Liver (tissue), 3 donors: ENCODE results near the gene AHI1.

Source experiments
- ATF3 ChIP-seq: IDR thresholded peaks from 2 replicates; pipeline ENCODE4 v1.6.1; 2016; ENCODE audit warnings: antibody characterized with exemption
- CTCF ChIP-seq: fragments of 150-350 bp; IDR thresholded peaks from 2 replicates; pipeline ENCODE4 v1.5.1; 2017; ENCODE audit warnings: improper control_type of control experiment, low read depth, low read length; ENCODE audit not compliant: missing input control
- HNF4G ChIP-seq: IDR thresholded peaks from 2 replicates; pipeline ENCODE4 v1.6.1; 2016; ENCODE audit warnings: antibody characterized with exemption
- MAX ChIP-seq: IDR thresholded peaks from 2 replicates; pipeline ENCODE4 v1.6.1; 2016; ENCODE audit warnings: antibody characterized with exemption
- NR2F2 ChIP-seq: IDR thresholded peaks from 2 replicates; pipeline ENCODE4 v1.6.1; 2016; ENCODE audit warnings: antibody characterized with exemption
- RAD21 ChIP-seq, 2 donors: IDR thresholded peaks; 2 replicates each; pipeline ENCODE4 v1.6.1; 2016; ENCODE audit warnings: antibody characterized with exemption in 2 of 2, mild to moderate bottlenecking in 2 of 2
- REST ChIP-seq: IDR thresholded peaks from 2 replicates; pipeline ENCODE4 v1.6.1; 2016; ENCODE audit warnings: antibody characterized with exemption, mild to moderate bottlenecking
- RXRA ChIP-seq, 2 donors: IDR thresholded peaks; 2 replicates each; pipeline ENCODE4 v1.6.1; 2017 to 2018; ENCODE audit warnings: antibody characterized with exemption in 2 of 2, mild to moderate bottlenecking in 1 of 2
- YY1 ChIP-seq: IDR thresholded peaks from 2 replicates; pipeline ENCODE4 v1.6.1; 2016; ENCODE audit warnings: antibody characterized with exemption, mild to moderate bottlenecking
- donor health status: healthy.
- donor health status: healthy.

GRCh38 chr6:135250751-135251497, 246.6 kb downstream of the AHI1 start:
- TF ChIP-seq REST (no peak), CTCF (no peak), YY1 (no peak), ATF3 (no peak), MAX (no peak), NR2F2 (no peak), RAD21 (IDR thresholded peaks at IDR 0.05) (no peak), HNF4G (no peak), RXRA (IDR thresholded peaks at IDR 0.05) (no peak)
